Panc1 (cell line): ENCODE measurements around the gene RGS12. TPM values are rescaled to one million over a fixed set of nuclear protein-coding genes. Genes with fewer than 3 reads are reported as not detected.

Experiments used
- ATAC-seq: fragments of 200-7000 bp; cut with Tn5 transposase; 2 replicates; pipeline ENCODE4 v1.9.1; 2020; ENCODE audit warnings: mild to moderate bottlenecking, moderate library complexity
- BruUV-seq: library from RNA; stranded (reverse); fragments of 400-500 nt; replicated peaks from 2 replicates; lab custom pipeline; 2021; lab: Mats Ljungman, UMichigan
- CTCF ChIA-PET: fragments of 300-600 bp; sonication (Branson Sonifier 250); formaldehyde crosslinking; loops from one replicate; lab custom pipeline; 2022; ENCODE audit warnings: antibody characterized with exemption; lab: Charles Lee
- POLR2A ChIA-PET: fragments of 300-600 bp; sonication (Branson Sonifier 250); formaldehyde crosslinking; loops from one replicate; lab custom pipeline; 2022; ENCODE audit warnings: antibody characterized with exemption; lab: Charles Lee
- DNase-seq: peaks from one replicate; pipeline ENCODE4 v3.0.0-alpha.2; 2010; ENCODE audit warnings: low read depth, low spot score
- H3K27ac ChIP-seq: 2 replicates; pipeline ENCODE4 v1.5.1; 2011; ENCODE audit warnings: mild to moderate bottlenecking, low read length, inconsistent platforms
- H3K27me3 ChIP-seq: fragments of 200-500 bp; sonication (Bioruptor generic); 2 replicates; pipeline ENCODE4 v1.6.0; 2014; ENCODE audit warnings: low read length, inconsistent platforms; ENCODE audit not compliant: control insufficient read depth, insufficient read depth
- H3K36me3 ChIP-seq: fragments of 200-500 bp; sonication (Bioruptor generic); 2 replicates; pipeline ENCODE4 v1.5.1; 2014; ENCODE audit warnings: inconsistent platforms, mild to moderate bottlenecking, low read length, moderate library complexity; ENCODE audit not compliant: control insufficient read depth, insufficient read depth
- H3K4me1 ChIP-seq: 2 replicates; pipeline ENCODE4 v1.5.1; 2011; ENCODE audit warnings: inconsistent platforms, mild to moderate bottlenecking, low read length, moderate library complexity; ENCODE audit not compliant: control insufficient read depth, insufficient read depth
- H3K4me3 ChIP-seq, 2 experiments: 2 replicates each; pipeline ENCODE4 v1.5.1; 2011 to 2012; ENCODE audit warnings: low read depth in 2 of 2, low read length in 2 of 2, mild to moderate bottlenecking in 2 of 2, inconsistent platforms in 1 of 2, moderate library complexity in 1 of 2
- H3K9me3 ChIP-seq: fragments of 200-500 bp; sonication (Bioruptor generic); 2 replicates; pipeline ENCODE4 v1.5.1; 2014; ENCODE audit warnings: low read depth, mild to moderate bottlenecking, inconsistent platforms, low read length, moderate library complexity; ENCODE audit not compliant: control insufficient read depth, insufficient read depth
- POLR2AphosphoS5 ChIP-seq: IDR thresholded peaks from 2 replicates; pipeline ENCODE4 v1.6.1; 2012; ENCODE audit warnings: mild to moderate bottlenecking, low read depth, low read length, moderate library complexity
- SIN3A ChIP-seq: IDR thresholded peaks from 2 replicates; pipeline ENCODE4 v1.6.1; 2012; ENCODE audit warnings: low read depth, mild to moderate bottlenecking, low read length, moderate library complexity, borderline replicate concordance; ENCODE audit not compliant: insufficient read depth
- TCF7L2 ChIP-seq: IDR thresholded peaks from 2 replicates; pipeline ENCODE4 v1.6.1; 2011; ENCODE audit warnings: mild to moderate bottlenecking, low read depth, low read length, inconsistent platforms
- in situ Hi-C: cut with HindIII; loops from 2 replicates; pipeline ENCODE4 v1.10.0; 2016; ENCODE audit warnings: low sequenced_read_pairs, low pct_unique_long_range_greater_than_20kb
- intact Hi-C: fragments of 100-400 bp; cut with micrococcal nuclease; formaldehyde crosslinking; loops from one replicate; pipeline ENCODE4 v1.10.0; 2022; ENCODE audit not compliant: unreplicated experiment
- total RNA-seq: library from RNA; stranded (reverse); gene quantifications from one replicate; pipeline ENCODE4 v1.2.1, GENCODE V29; 2021; ENCODE audit not compliant: unreplicated experiment
- TF ChIP-seq, protein P1 (sequence below): fragments of 450-650 bp; IDR thresholded peaks from 2 replicates; pipeline ENCODE4 v1.5.1; 2017; ENCODE audit warnings: mild to moderate bottlenecking
- TF ChIP-seq, protein P2 (sequence below), 2 experiments: IDR thresholded peaks; 2 replicates each; pipeline ENCODE4 v1.6.1; 2011 to 2012; ENCODE audit warnings: low read depth in 2 of 2, control low read depth in 1 of 2, low read length in 1 of 2, mild to moderate bottlenecking in 1 of 2, moderate library complexity in 1 of 2; ENCODE audit not compliant: insufficient read depth in 1 of 2

Gene RGS12
- total RNA-seq, 1 experiment from 2014 or later, result 24.3 TPM

DNA sequence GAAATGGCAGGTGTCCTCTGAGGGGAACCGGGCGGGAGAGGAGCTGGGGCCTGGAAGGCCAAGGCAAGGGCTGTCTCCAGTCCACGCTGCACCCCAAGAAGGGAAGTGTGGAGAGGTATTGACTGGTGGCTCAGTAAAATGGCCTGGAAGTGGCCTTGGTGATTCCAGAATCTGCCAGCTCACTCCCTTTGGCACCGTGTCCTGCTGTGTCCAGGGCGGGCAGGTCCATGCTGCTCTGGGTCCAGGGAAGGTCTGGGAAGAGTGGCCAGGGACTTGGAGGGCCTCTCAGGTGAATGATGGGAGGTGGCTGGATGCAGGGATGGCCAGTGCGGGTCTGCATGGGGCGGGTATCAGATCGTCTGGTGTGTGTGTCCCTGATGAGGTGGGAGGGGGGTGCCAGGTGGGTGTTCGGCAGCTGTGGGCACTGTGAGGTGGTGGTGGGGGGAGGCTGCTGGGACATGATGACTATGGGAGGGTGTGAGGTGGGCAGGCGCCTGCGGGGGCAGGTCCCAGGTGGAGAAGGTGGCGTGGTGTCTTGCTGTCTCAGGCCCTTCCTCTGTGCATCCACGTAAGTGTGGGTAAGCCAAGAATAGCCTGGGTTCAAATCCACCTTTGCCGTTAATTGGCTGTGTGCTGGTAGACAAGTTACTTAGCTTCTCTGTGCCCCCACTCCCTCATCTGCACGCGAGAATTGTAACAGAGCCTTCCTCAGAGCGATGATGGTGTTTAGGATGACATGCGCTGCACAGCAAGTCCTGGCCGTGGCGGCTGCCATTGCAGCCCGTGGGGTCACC lies 17.7 kb downstream of the RGS12 start:
- CTCF ChIA-PET, result no interaction called here
- no peaks in the 10 kb centered on the region for H3K4me1 ChIP-seq
- no peaks in the 10 kb centered on the region for H3K27me3 ChIP-seq
- in situ Hi-C loops, result no loop called here
- H3K36me3 ChIP-seq, result no peaks in the 10 kb centered on the region
- TF ChIP-seq POLR2AphosphoS5, result no peak
- H3K9me3 ChIP-seq, result no peaks in the 10 kb centered on the region
- DNase-seq (no peak), ATAC-seq (0 out of 2 replicates have a peak, but pooled peaks have one; percentile 26)
- intact Hi-C loops, result no loop called here
- H3K4me3 ChIP-seq, result no peak overlapping the region
- no TSS peak for BruUV-seq
- H3K27ac ChIP-seq, result no peak overlapping the region
- POLR2A ChIA-PET, result no interaction called here

DNA sequence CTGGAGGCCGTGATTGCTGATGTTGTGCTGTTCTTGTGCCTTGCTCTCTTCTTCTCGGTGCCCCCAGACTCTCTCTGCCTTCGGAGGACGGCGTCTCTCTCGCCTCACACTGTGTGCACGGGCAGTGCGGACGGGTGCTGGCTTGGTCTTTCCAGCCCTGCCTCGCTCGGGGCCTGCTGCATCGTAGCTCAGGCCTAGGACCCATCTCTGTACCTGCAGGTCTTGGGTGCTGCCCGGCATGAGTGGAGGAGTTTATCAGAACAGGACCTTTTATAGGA lies 18.2 kb downstream of the RGS12 start:
- in situ Hi-C loops (no loop called here), intact Hi-C loops (no loop called here)
- no peaks in the 10 kb centered on the region for H3K4me1 ChIP-seq
- H3K4me3 ChIP-seq, result no peak overlapping the region
- no peak for TF ChIP-seq POLR2AphosphoS5
- no peak for TF ChIP-seq TCF7L2
- TF ChIP-seq, protein P1, sequence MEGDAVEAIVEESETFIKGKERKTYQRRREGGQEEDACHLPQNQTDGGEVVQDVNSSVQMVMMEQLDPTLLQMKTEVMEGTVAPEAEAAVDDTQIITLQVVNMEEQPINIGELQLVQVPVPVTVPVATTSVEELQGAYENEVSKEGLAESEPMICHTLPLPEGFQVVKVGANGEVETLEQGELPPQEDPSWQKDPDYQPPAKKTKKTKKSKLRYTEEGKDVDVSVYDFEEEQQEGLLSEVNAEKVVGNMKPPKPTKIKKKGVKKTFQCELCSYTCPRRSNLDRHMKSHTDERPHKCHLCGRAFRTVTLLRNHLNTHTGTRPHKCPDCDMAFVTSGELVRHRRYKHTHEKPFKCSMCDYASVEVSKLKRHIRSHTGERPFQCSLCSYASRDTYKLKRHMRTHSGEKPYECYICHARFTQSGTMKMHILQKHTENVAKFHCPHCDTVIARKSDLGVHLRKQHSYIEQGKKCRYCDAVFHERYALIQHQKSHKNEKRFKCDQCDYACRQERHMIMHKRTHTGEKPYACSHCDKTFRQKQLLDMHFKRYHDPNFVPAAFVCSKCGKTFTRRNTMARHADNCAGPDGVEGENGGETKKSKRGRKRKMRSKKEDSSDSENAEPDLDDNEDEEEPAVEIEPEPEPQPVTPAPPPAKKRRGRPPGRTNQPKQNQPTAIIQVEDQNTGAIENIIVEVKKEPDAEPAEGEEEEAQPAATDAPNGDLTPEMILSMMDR, result no peak
- TF ChIP-seq, protein P2, sequence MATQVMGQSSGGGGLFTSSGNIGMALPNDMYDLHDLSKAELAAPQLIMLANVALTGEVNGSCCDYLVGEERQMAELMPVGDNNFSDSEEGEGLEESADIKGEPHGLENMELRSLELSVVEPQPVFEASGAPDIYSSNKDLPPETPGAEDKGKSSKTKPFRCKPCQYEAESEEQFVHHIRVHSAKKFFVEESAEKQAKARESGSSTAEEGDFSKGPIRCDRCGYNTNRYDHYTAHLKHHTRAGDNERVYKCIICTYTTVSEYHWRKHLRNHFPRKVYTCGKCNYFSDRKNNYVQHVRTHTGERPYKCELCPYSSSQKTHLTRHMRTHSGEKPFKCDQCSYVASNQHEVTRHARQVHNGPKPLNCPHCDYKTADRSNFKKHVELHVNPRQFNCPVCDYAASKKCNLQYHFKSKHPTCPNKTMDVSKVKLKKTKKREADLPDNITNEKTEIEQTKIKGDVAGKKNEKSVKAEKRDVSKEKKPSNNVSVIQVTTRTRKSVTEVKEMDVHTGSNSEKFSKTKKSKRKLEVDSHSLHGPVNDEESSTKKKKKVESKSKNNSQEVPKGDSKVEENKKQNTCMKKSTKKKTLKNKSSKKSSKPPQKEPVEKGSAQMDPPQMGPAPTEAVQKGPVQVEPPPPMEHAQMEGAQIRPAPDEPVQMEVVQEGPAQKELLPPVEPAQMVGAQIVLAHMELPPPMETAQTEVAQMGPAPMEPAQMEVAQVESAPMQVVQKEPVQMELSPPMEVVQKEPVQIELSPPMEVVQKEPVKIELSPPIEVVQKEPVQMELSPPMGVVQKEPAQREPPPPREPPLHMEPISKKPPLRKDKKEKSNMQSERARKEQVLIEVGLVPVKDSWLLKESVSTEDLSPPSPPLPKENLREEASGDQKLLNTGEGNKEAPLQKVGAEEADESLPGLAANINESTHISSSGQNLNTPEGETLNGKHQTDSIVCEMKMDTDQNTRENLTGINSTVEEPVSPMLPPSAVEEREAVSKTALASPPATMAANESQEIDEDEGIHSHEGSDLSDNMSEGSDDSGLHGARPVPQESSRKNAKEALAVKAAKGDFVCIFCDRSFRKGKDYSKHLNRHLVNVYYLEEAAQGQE (IDR thresholded peaks at IDR 0.05; ENCODE audit: insufficient read depth in 1 of 2, low read depth in 2 of 2, low read length in 1 of 2), result no peak
- TF ChIP-seq SIN3A, result no peak
- no peak overlapping the region for H3K27ac ChIP-seq
- DNase-seq, result no peak
- 0 out of 2 replicates have a peak, but pooled peaks have one; percentile 20 for ATAC-seq
- CTCF ChIA-PET, result no interaction called here
- POLR2A ChIA-PET, result no interaction called here
- no peaks in the 10 kb centered on the region for H3K27me3 ChIP-seq
- no TSS peak for BruUV-seq
- no peaks in the 10 kb centered on the region for H3K36me3 ChIP-seq
- no peaks in the 10 kb centered on the region for H3K9me3 ChIP-seq

DNA sequence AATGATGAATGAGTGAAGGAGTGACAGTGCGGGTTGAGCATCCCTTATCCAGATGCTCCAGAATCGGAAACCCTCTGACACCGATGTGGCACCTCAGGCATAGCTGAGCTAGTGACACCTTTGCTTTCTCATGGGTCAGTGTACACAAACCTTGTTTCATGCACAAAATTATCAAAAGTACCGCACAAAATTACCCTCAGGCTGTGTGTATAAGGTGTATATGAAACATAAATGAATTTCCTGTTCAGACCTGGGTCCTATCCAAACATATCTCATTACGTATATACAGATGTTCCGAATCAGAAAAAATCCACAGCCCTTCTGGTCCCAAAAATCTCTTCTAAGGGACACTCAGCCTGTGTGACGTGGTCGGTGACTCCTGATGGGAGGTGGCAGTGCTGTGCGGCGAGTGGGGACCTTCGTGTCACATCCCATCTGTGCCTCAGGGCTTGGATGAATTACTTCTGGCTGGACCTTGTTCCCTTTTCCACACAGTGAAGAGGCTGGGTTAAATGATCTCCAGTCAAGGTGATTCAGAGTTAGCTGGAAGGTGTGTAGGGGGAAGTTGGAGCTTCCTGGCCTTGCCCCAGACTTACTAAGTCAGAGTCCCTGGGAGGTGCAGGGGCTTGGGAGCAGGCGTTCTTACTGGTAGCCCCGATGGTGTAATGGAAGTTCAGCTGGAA lies 18.8 kb downstream of the RGS12 start:
- in situ Hi-C loops, result no loop called here
- no peaks in the 10 kb centered on the region for H3K4me1 ChIP-seq
- no peak overlapping the region for H3K4me3 ChIP-seq
- no TSS peak for BruUV-seq
- ChIA-PET CTCF (no interaction called here), POLR2A (no interaction called here)
- no peak for TF ChIP-seq SIN3A
- TF ChIP-seq, protein P2 (IDR thresholded peaks at IDR 0.05; ENCODE audit: insufficient read depth in 1 of 2, low read depth in 2 of 2, low read length in 1 of 2), result no peak
- no peak for TF ChIP-seq POLR2AphosphoS5
- TF ChIP-seq TCF7L2, result no peak
- H3K9me3 ChIP-seq, result no peaks in the 10 kb centered on the region
- ATAC-seq (0 out of 2 replicates have a peak, but pooled peaks have one; percentile 30), DNase-seq (no peak)
- intact Hi-C loops, result no loop called here
- no peaks in the 10 kb centered on the region for H3K36me3 ChIP-seq
- H3K27me3 ChIP-seq, result no peaks in the 10 kb centered on the region
- H3K27ac ChIP-seq, result no peak overlapping the region
